GM08714 (cell line): ENCODE results near the gene ARRB2.
A peak's percentile ranks its signal among the peaks of the same experiment; 100 is the strongest.

Experiments used
- H3K4me3 ChIP-seq: fragments of 200-500 bp; sonication (Bioruptor generic); 2 replicates; pipeline ENCODE4 v1.5.1; 2014; ENCODE audit warnings: mild to moderate bottlenecking, low read length, inconsistent platforms
- ZNF274 ChIP-seq: IDR thresholded peaks from 2 replicates; pipeline ENCODE4 v1.6.1; 2012; ENCODE audit warnings: mild to moderate bottlenecking, low read depth, low read length

ARRB2 gene

DNA sequence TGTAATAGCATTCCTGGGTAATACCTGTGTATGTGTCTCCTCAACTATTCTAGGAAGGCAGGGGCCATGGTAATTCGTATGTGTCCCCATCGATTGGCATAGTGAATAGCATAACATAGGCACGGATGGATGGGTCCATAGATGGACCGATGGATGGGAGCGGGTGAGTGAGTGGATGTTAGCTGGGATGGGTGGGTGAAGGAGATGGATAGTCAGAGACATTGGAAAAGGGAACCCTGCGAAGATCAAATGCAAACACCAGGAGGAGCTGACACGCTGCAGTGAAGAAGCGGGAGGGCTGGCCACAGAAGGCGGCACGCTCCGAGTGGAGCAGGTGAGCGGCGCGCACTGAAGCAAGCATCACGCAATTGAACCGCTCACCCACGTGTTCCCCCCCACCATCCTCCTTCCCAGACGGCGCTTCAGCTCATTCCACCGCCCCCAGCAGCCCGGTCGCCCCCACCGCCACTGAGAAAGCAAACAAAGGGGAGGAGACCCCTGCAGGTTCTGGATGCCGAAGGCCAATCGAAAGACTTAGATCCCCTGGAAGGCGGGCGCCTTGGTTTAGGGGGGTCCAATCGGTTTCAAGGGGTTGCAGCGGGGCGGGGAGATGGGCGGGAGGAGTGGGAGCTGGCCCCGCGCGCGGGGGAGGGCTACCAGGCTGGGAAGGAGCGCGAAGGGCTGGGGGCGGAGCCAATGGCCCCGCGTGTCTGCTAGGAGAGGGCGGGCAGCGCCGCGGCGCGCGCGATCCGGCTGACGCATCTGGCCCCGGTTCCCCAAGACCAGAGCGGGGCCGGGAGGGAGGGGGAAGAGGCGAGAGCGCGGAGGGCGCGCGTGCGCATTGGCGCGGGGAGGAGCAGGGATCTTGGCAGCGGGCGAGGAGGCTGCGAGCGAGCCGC is at the start of gene ARRB2:
ARRB2 (plus strand) TSS at position 839 of the 899 bp plus-strand sequence. CDS start 90 bp downstream, outside the sequence.
- H3K4me3 ChIP-seq: peak within 1 kb of the TSS; percentile 82
- TF ChIP-seq ZNF274: no peak

DNA sequence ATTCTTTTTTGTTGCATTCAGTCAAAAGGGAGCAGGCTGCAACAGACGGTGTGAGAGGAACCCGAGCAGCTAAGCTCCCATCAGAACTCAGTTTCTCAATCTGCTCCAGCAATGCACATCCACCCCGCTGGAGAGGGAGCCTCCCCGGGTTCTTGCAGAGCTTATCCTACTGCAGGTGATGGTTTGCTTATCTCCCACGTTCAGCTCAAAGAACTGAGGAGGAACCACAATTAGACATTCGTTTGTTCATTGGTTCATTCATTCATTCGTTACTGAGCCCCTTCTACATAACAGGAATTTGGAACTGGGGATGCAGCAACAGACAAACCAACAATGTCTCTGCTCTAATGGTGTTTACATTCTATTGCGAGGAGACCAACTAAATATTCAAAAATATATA is 46.7 kb upstream of the ARRB2 start:
- TF ChIP-seq ZNF274: no peak
- H3K4me3 ChIP-seq: no peak overlapping the region

DNA sequence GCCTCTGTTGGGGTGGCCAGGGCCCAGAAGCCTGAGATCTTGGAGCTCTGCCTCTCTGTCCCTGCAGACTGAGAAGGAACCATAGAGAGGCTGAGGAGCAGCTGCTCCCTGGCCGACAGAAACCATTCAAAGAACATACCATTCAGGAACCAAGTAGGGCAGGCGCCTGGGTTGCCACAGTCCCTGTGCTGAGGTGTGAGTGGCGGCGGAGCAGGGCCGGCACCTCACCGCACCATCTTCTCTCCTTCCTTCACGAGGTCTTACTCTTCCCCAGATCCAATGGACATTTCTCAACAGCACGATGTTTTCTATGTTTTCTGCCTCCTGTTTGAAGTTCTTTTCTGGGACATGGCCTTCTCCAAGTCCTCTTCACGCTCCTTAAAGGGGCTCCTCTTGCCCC is 46.2 kb upstream of the ARRB2 start:
- TF ChIP-seq ZNF274: no peak
- H3K4me3 ChIP-seq: no peak overlapping the region

DNA sequence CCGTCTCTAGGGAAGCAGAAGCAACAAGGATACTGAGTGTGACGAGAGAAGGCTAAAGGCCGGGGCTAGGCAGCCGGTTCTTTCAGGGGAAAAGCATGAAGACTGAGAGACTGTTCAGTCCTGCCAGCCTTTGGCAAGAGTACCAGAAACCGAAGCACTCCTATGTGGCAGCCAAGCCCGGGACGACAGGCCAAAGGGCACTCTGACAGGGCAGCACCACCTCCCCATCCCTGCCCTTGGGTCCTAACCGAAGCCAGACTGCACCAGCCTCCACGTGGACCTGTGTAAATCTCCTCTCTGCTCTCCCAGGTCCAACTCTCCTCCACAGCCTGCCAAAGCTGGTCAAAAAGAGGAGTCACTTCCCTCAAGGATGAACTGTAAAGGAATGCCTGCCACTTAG is 45.4 kb upstream of the ARRB2 start:
- H3K4me3 ChIP-seq: no peak overlapping the region
- no peak for TF ChIP-seq ZNF274

DNA sequence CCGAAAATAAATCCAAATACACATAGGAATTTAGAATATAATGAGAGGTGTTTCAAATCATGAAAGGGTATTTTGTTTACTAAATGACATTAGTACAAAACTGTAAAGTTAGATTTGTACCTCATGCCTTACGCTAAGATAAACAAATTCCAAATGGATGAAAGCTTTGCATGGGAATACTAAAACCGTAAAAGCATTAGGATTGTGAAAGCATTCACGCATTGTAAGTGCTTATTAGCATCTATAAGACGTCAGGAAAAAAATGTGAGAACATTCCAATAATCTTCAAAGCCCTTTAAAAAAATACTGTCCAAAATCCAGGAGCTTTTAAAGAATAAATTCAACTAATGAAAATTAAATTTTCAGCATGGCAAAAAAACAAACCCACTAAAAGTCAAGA is 44.1 kb upstream of the ARRB2 start:
- no peak overlapping the region for H3K4me3 ChIP-seq
- no peak for TF ChIP-seq ZNF274

- TF ChIP-seq ZNF274: no peak
- no peak overlapping the region for H3K4me3 ChIP-seq
These were observed 43.3 kb upstream of the ARRB2 start for GRCh38 chr17:4667166-4667565.

- no peak for TF ChIP-seq ZNF274
- H3K4me3 ChIP-seq: no peak overlapping the region
These were observed 38.3 kb upstream of the ARRB2 start for GRCh38 chr17:4672055-4672630.

DNA sequence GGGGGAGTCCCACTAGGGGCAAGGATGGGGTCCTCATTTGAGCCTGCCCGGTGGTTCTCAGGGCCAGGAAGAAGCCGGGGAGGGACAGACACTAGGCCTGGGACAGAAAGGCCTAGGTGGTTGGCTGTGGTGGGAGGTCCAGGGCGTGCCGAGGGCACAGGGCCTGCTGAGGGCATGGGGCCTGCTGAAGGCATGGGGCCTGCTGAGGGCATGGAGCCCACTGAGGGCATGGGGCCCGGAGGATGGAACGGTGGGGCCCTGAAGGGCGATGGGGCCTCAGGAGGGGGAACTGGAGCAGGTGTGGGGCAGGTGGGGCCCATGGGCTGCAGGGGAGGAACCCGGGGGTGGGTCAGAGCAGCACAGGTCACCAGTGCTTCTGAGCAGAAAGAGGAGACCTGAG is 37.7 kb upstream of the ARRB2 start:
- H3K4me3 ChIP-seq: no peak overlapping the region

GRCh38 chr17:4673169-4673568 is 37.3 kb upstream of the ARRB2 start:
- TF ChIP-seq ZNF274: no peak
- no peak overlapping the region for H3K4me3 ChIP-seq

More for the DNA sequence above, 37.7 kb upstream of the ARRB2 start:
- no peak for TF ChIP-seq ZNF274

- H3K4me3 ChIP-seq: no peak overlapping the region
- no peak for TF ChIP-seq ZNF274
These were observed 36.3 kb upstream of the ARRB2 start for GRCh38 chr17:4673986-4674684.

DNA sequence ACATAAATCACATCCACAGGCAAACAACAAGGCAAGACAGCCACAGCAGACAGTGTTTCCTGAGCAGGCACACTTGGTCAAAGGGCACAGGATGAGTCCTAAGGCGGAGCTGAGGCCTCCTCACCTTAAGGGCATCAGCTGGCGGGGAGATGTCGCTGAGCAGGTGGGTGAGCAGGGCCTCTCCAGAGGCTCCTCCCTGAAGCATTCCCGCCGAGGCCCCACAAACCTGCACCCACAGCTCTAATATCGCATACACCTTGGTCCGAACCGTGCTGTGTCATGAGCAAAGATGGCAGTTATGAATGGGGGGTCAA is 35.8 kb upstream of the ARRB2 start:
- TF ChIP-seq ZNF274: no peak
- H3K4me3 ChIP-seq: no peak overlapping the region

- no peak overlapping the region for H3K4me3 ChIP-seq
- TF ChIP-seq ZNF274: no peak
These were observed 34.6 kb upstream of the ARRB2 start for GRCh38 chr17:4675791-4676190.

- no peak overlapping the region for H3K4me3 ChIP-seq
- no peak for TF ChIP-seq ZNF274
These were observed 33.6 kb upstream of the ARRB2 start for GRCh38 chr17:4676791-4677190.

GRCh38 chr17:4678448-4679026 is 31.9 kb upstream of the ARRB2 start:
- TF ChIP-seq ZNF274: no peak
- no peak overlapping the region for H3K4me3 ChIP-seq
